ENCODE measurements around the gene PDCD11. TPM values are rescaled to one million over a fixed set of nuclear protein-coding genes. Genes with fewer than 3 reads are reported as not detected.

The PDCD11 gene
- total RNA-seq, 1 donor from 2014 or later: 32.6 TPM

GRCh38 chr10:103419101-103419500 is 22.7 kb downstream of the PDCD11 start:
- TF ChIP-seq, protein P1, sequence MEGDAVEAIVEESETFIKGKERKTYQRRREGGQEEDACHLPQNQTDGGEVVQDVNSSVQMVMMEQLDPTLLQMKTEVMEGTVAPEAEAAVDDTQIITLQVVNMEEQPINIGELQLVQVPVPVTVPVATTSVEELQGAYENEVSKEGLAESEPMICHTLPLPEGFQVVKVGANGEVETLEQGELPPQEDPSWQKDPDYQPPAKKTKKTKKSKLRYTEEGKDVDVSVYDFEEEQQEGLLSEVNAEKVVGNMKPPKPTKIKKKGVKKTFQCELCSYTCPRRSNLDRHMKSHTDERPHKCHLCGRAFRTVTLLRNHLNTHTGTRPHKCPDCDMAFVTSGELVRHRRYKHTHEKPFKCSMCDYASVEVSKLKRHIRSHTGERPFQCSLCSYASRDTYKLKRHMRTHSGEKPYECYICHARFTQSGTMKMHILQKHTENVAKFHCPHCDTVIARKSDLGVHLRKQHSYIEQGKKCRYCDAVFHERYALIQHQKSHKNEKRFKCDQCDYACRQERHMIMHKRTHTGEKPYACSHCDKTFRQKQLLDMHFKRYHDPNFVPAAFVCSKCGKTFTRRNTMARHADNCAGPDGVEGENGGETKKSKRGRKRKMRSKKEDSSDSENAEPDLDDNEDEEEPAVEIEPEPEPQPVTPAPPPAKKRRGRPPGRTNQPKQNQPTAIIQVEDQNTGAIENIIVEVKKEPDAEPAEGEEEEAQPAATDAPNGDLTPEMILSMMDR (conservative IDR thresholded peaks at IDR 0.05; ENCODE audit: low read depth, low read length): no peak
- no peak overlapping the region for H3K4me3 ChIP-seq (ENCODE audit: low read depth, low read length)
- DNase-seq (ENCODE audit: low read depth): no peak

GRCh38 chr10:103423748-103424147 is 27.3 kb downstream of the PDCD11 start:
- DNase-seq (ENCODE audit: low read depth): no peak
- H3K4me3 ChIP-seq (ENCODE audit: low read depth, low read length): no peak overlapping the region
- TF ChIP-seq, protein P1 (conservative IDR thresholded peaks at IDR 0.05; ENCODE audit: low read depth, low read length): no peak

DNA sequence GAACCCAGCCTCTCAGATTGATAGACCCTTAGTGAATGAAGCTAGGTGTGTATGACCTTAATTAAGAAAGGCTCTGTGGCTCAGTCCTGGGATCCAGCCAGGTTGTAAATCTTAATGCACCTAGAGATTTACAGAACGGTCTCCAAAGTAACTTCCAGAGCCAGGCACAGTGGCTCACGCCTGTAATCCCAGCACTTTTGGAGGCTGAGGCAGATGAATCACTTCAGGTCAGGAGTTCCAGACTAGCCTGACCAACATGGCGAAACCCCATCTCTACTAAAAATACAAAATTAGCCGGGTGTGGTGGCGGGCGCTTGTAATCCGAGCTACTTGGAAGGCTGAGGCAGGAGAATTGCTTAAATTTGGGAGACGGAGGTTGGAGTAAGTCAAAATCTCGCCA is 31.4 kb downstream of the PDCD11 start:
- TF ChIP-seq, protein P1 (conservative IDR thresholded peaks at IDR 0.05; ENCODE audit: low read depth, low read length): no peak
- no peak overlapping the region for H3K4me3 ChIP-seq (ENCODE audit: low read depth, low read length)
- no peak for DNase-seq (ENCODE audit: low read depth)

- no peak overlapping the region for H3K4me3 ChIP-seq (ENCODE audit: low read depth, low read length)
- DNase-seq (ENCODE audit: low read depth): no peak
- TF ChIP-seq, protein P1 (conservative IDR thresholded peaks at IDR 0.05; ENCODE audit: low read depth, low read length): no peak
Observed at GRCh38 chr10:103428989-103429643, 32.7 kb downstream of the PDCD11 start.

- DNase-seq (ENCODE audit: low read depth): no peak
- TF ChIP-seq, protein P1 (conservative IDR thresholded peaks at IDR 0.05; ENCODE audit: low read depth, low read length): no peak
- no peak overlapping the region for H3K4me3 ChIP-seq (ENCODE audit: low read depth, low read length)
Observed at GRCh38 chr10:103429647-103430046, 33.2 kb downstream of the PDCD11 start.

- H3K4me3 ChIP-seq (ENCODE audit: low read depth, low read length): no peak overlapping the region
- DNase-seq (ENCODE audit: low read depth): no peak
- TF ChIP-seq, protein P1 (conservative IDR thresholded peaks at IDR 0.05; ENCODE audit: low read depth, low read length): no peak
Observed at GRCh38 chr10:103431902-103432301, 35.5 kb downstream of the PDCD11 start.

DNA sequence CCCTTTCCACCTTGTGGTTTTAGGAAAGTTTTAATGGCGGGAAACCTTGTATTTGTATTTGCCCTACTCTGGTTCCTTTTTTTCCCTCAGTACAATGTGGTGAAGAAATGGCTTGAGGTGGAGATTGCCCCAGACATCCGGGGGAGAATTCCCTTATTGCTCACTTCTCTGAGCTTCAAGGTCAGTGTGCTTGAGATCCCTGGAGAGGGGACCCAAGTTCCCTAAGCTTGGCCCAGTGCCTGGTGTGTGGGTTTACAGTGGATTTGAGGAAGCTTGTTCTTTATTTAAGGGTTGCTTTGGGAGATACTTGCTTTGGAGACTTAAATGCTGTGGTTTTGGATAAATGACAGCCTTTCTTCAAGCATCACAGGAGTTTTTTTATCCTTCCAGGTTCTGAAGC is 37.4 kb downstream of the PDCD11 start:
- H3K4me3 ChIP-seq (ENCODE audit: low read depth, low read length): no peak overlapping the region
- no peak for DNase-seq (ENCODE audit: low read depth)
- TF ChIP-seq, protein P1 (conservative IDR thresholded peaks at IDR 0.05; ENCODE audit: low read depth, low read length): no peak

Data from epithelial cell of proximal tubule (primary cell).